ENCODE data around the gene MBNL1. TPM values are rescaled to one million over a fixed set of nuclear protein-coding genes. Genes with fewer than 3 reads are reported as not detected.

The MBNL1 gene
- total and polyA plus RNA-seq, 3 experiments from 2014 or later = 303 to 391 (median 386) TPM

DNA sequence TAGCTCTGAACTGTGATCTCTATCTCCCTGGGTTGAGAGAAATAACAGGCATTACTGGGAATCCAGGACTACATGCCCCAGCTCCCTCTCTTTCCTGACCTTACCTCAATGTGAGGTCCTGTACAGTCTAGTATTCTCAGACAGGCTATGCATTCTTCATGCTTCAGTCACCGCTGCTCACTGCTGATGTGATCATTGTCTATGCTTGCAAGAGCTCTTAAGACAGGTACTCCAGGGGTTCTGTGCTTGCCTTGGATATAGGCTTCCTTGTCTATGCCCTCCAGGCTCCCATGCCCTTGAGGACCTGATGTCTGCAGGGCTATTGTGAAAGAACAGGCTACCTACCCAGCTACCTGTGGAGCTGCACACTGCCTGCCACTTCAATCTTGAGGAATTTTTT, 183.6 kb downstream of the MBNL1 start:
- Histone ChIP-seq H3K4me3 (ENCODE audit: low read length) (no peak overlapping the region), H3K36me3 (ENCODE audit: insufficient read depth, low read length) (peaks cover 37% of the 10 kb centered on the region), H3K9me3 (ENCODE audit: low read length) (no peaks in the 10 kb centered on the region), H3K4me1 (ENCODE audit: insufficient read depth, low read length) (peaks cover 14% of the 10 kb centered on the region), H3K27me3 (ENCODE audit: insufficient read depth, low read length, poor library complexity, severe bottlenecking) (no peaks in the 10 kb centered on the region), H3K27ac (ENCODE audit: low read depth, low read length) (no peak overlapping the region)
- ChIA-PET CTCF (interaction anchor here (1.6 kb wide), 1 partner anchor 20 kb away, joined by 6 read pairs; no protein-coding TSS in a partner anchor), POLR2A (no interaction called here)
- Mint-ChIP-seq H3K4me1 (peaks cover 50 to 79% (median 78%) of the 10 kb centered on the region in 3 donors), H3K9me3 (no peaks in the 10 kb centered on the region), H3K4me3 (peak overlapping the region in 1 of 7 donors; percentile 8), H3K36me3 (peaks cover 4 to 83% (median 20%) of the 10 kb centered on the region in 3 donors), H3K27ac (peak overlapping the region in 6 of 8 donors; percentile 24 to 71 (median 50)), H3K27me3 (no peaks in the 10 kb centered on the region)
- no peak for DNase-seq

GRCh38 chr3:152454076-152454875, 185.5 kb downstream of the MBNL1 start:
- ChIA-PET POLR2A (no interaction called here), CTCF (no interaction called here)
- H3K27me3 Mint-ChIP-seq = no peaks in the 10 kb centered on the region
- DNase-seq = no peak
- H3K27ac Mint-ChIP-seq = peak overlapping the region in 4 of 8 donors; percentile 25 to 41 (median 31)
- H3K27me3 ChIP-seq (ENCODE audit: insufficient read depth, low read length, poor library complexity, severe bottlenecking) = no peaks in the 10 kb centered on the region
- no peaks in the 10 kb centered on the region for H3K9me3 Mint-ChIP-seq
- H3K9me3 ChIP-seq (ENCODE audit: low read length) = no peaks in the 10 kb centered on the region
- peaks cover 4 to 82% (median 19%) of the 10 kb centered on the region in 3 donors for H3K36me3 Mint-ChIP-seq
- peaks cover 53 to 82% (median 77%) of the 10 kb centered on the region in 3 donors for H3K4me1 Mint-ChIP-seq
- H3K27ac ChIP-seq (ENCODE audit: low read depth, low read length) = no peak overlapping the region
- H3K4me3 Mint-ChIP-seq = no peak overlapping the region
- no peak overlapping the region for H3K4me3 ChIP-seq (ENCODE audit: low read length)
- H3K36me3 ChIP-seq (ENCODE audit: insufficient read depth, low read length) = peaks cover 30% of the 10 kb centered on the region
- H3K4me1 ChIP-seq (ENCODE audit: insufficient read depth, low read length) = peaks cover 5% of the 10 kb centered on the region

DNA sequence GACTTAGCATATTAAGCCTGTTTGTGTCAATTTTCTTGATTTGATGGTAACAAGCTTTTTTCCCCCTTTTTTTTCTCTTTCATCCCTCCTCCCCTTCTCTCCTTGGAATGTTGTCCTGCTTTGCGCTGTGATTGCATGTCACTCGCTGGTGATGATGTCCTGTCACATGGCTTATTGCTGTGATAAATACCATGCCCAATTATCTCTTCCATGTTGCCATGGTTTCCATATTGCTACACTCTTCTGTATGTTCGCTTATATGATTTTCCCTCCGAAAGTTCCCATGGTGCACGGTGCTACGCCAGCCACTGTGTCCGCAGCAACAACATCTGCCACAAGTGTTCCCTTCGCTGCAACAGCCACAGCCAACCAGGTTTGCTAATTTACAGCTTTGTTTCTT, 187.3 kb downstream of the MBNL1 start:
- Mint-ChIP-seq H3K4me3 (no peak overlapping the region), H3K36me3 (peaks cover 4 to 78% (median 20%) of the 10 kb centered on the region in 3 donors), H3K27me3 (no peaks in the 10 kb centered on the region), H3K4me1 (peaks cover 49 to 75% (median 73%) of the 10 kb centered on the region in 3 donors), H3K9me3 (no peaks in the 10 kb centered on the region), H3K27ac (peak overlapping the region in 6 of 8 donors; percentile 10 to 81 (median 52))
- no peak overlapping the region for H3K4me3 ChIP-seq (ENCODE audit: low read length)
- no peaks in the 10 kb centered on the region for H3K27me3 ChIP-seq (ENCODE audit: insufficient read depth, low read length, poor library complexity, severe bottlenecking)
- H3K4me1 ChIP-seq (ENCODE audit: insufficient read depth, low read length) = peaks cover 5% of the 10 kb centered on the region
- peaks cover 26% of the 10 kb centered on the region for H3K36me3 ChIP-seq (ENCODE audit: insufficient read depth, low read length)
- H3K9me3 ChIP-seq (ENCODE audit: low read length) = no peaks in the 10 kb centered on the region
- no peak for DNase-seq
- ChIA-PET CTCF (interaction anchor here (1.2 kb wide), 1 partner anchor 11 kb away, joined by 3 read pairs; no protein-coding TSS in a partner anchor), POLR2A (no interaction called here)
- no peak overlapping the region for H3K27ac ChIP-seq (ENCODE audit: low read depth, low read length)

- Mint-ChIP-seq H3K27ac (peak overlapping the region; percentile 23 to 84 (median 56)), H3K36me3 (peaks cover 4 to 77% (median 23%) of the 10 kb centered on the region in 3 donors), H3K4me3 (peak overlapping the region in 1 of 7 donors; percentile 37), H3K9me3 (no peaks in the 10 kb centered on the region), H3K4me1 (peaks cover 33 to 63% (median 57%) of the 10 kb centered on the region in 3 donors), H3K27me3 (no peaks in the 10 kb centered on the region)
- Histone ChIP-seq H3K4me3 (ENCODE audit: low read length) (no peak overlapping the region), H3K9me3 (ENCODE audit: low read length) (no peaks in the 10 kb centered on the region), H3K27ac (ENCODE audit: low read depth, low read length) (no peak overlapping the region), H3K36me3 (ENCODE audit: insufficient read depth, low read length) (peaks cover 38% of the 10 kb centered on the region), H3K27me3 (ENCODE audit: insufficient read depth, low read length, poor library complexity, severe bottlenecking) (no peaks in the 10 kb centered on the region), H3K4me1 (ENCODE audit: insufficient read depth, low read length) (peaks cover 5% of the 10 kb centered on the region)
- POLR2A ChIA-PET = no interaction called here
- CTCF ChIA-PET = no interaction called here
- DNase-seq = no peak
Measured at GRCh38 chr3:152457500-152458375, 189.0 kb downstream of the MBNL1 start.

DNA sequence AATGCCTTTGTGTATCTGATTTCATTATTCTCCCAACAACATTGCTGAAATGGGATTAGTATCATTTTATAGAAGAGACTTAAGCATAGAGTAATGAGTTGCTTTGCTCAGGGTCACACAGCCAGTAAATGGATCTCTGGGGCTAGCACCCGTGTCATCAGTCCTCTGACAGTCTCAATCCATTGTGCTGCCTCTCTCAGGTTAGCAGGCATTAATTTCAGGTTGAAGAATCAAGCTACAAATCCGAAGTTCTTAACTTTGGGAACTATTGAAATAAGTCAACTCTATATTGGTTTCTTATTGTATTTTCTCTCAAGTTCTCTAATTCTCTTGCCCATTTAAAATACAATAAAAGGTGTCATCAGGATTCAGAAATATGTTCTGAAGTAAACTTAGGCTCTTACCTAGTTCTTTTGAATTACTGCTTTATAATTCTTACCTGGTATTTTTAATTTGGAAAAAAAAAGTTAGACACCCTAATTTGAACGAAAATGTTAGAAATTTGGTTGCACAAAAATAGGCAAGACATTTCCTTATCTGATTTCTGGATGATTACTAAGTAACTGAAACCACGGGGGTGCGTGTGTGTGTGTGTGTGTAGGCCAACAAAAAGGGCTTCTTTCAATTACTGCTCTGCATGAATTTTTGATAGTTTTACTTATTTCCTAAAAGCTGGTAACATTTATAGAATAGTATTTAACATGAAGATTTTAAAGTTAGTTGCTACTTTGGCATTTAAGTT, 189.8 kb downstream of the MBNL1 start:
- ChIA-PET POLR2A (no interaction called here), CTCF (no interaction called here)
- peak overlapping the region in 1 of 7 donors; percentile 37 for H3K4me3 Mint-ChIP-seq

DNA sequence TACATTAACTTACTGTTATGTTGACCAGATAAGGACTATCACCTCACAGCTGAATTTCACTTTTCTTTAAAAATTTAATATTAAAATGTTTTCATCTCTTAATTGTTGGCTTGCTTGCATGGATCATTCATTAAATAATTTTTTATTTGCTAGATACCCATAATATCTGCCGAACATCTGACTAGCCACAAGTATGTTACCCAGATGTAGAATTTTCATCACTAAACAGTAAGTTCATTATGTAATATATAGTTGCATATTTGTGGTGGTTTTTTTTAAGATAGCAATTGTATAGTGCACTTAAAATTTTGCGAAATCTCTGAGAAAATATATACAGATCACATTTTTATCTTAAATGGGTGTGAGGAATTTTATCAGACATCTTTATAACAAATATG, 190.4 kb downstream of the MBNL1 start:
- H3K36me3 ChIP-seq (ENCODE audit: insufficient read depth, low read length) = peaks cover 38% of the 10 kb centered on the region
- Mint-ChIP-seq H3K4me3 (no peak overlapping the region), H3K27ac (peak overlapping the region in 7 of 8 donors; percentile 24 to 84 (median 58)), H3K27me3 (no peaks in the 10 kb centered on the region), H3K4me1 (peaks cover 30 to 54% (median 46%) of the 10 kb centered on the region in 3 donors), H3K9me3 (no peaks in the 10 kb centered on the region), H3K36me3 (peaks cover 4 to 78% (median 23%) of the 10 kb centered on the region in 3 donors)
- H3K4me3 ChIP-seq (ENCODE audit: low read length) = no peak overlapping the region
- H3K27ac ChIP-seq (ENCODE audit: low read depth, low read length) = no peak overlapping the region
- H3K27me3 ChIP-seq (ENCODE audit: insufficient read depth, low read length, poor library complexity, severe bottlenecking) = no peaks in the 10 kb centered on the region
- no peak for DNase-seq
- H3K4me1 ChIP-seq (ENCODE audit: insufficient read depth, low read length) = no peaks in the 10 kb centered on the region
- no peaks in the 10 kb centered on the region for H3K9me3 ChIP-seq (ENCODE audit: low read length)
- POLR2A ChIA-PET = no interaction called here
- CTCF ChIA-PET = no interaction called here

More for the DNA sequence above, 189.8 kb downstream of the MBNL1 start:
- peaks cover 4 to 79% (median 23%) of the 10 kb centered on the region in 3 donors for H3K36me3 Mint-ChIP-seq
- Histone ChIP-seq H3K27ac (ENCODE audit: low read depth, low read length) (no peak overlapping the region), H3K4me1 (ENCODE audit: insufficient read depth, low read length) (peaks cover 1% of the 10 kb centered on the region), H3K36me3 (ENCODE audit: insufficient read depth, low read length) (peaks cover 38% of the 10 kb centered on the region), H3K9me3 (ENCODE audit: low read length) (no peaks in the 10 kb centered on the region), H3K27me3 (ENCODE audit: insufficient read depth, low read length, poor library complexity, severe bottlenecking) (no peaks in the 10 kb centered on the region), H3K4me3 (ENCODE audit: low read length) (no peak overlapping the region)
- no peaks in the 10 kb centered on the region for H3K9me3 Mint-ChIP-seq
- DNase-seq = no peak
- H3K27me3 Mint-ChIP-seq = no peaks in the 10 kb centered on the region
- peak overlapping the region; percentile 24 to 84 (median 58) for H3K27ac Mint-ChIP-seq
- peaks cover 33 to 59% (median 51%) of the 10 kb centered on the region in 3 donors for H3K4me1 Mint-ChIP-seq

- no peak overlapping the region for H3K4me3 ChIP-seq (ENCODE audit: low read length)
- H3K36me3 Mint-ChIP-seq = peaks cover 4 to 76% (median 21%) of the 10 kb centered on the region in 3 donors
- peak overlapping the region in 4 of 8 donors; percentile 35 to 68 (median 56) for H3K27ac Mint-ChIP-seq
- DNase-seq = no peak
- CTCF ChIA-PET = interaction anchor here (1.0 kb wide), 1 partner anchor 12 kb away, joined by 3 read pairs; no protein-coding TSS in a partner anchor
- H3K27me3 Mint-ChIP-seq = no peaks in the 10 kb centered on the region
- no peaks in the 10 kb centered on the region for H3K4me1 ChIP-seq (ENCODE audit: insufficient read depth, low read length)
- peaks cover 35% of the 10 kb centered on the region for H3K36me3 ChIP-seq (ENCODE audit: insufficient read depth, low read length)
- POLR2A ChIA-PET = no interaction called here
- H3K9me3 ChIP-seq (ENCODE audit: low read length) = no peaks in the 10 kb centered on the region
- H3K9me3 Mint-ChIP-seq = no peaks in the 10 kb centered on the region
- peaks cover 28 to 50% (median 43%) of the 10 kb centered on the region in 3 donors for H3K4me1 Mint-ChIP-seq
- H3K4me3 Mint-ChIP-seq = peak overlapping the region in 1 of 7 donors; percentile 15
- no peaks in the 10 kb centered on the region for H3K27me3 ChIP-seq (ENCODE audit: insufficient read depth, low read length, poor library complexity, severe bottlenecking)
- no peak overlapping the region for H3K27ac ChIP-seq (ENCODE audit: low read depth, low read length)
Measured at GRCh38 chr3:152459572-152459971, 190.8 kb downstream of the MBNL1 start.

All from CD8-positive, alpha-beta memory T cell (primary cell).